H9 (cell line): ENCODE measurements around the gene P2RY12. TPM values are rescaled to one million over a fixed set of nuclear protein-coding genes. Genes with fewer than 3 reads are reported as not detected.
A peak's percentile ranks its signal among the peaks of the same experiment; 100 is the strongest.

Experiments used
- DNase-seq: peaks from one replicate; pipeline ENCODE4 v3.0.0-alpha.2; 2017
- H2AFZ ChIP-seq: one replicate; pipeline ENCODE4 v1.6.1; 2013; ENCODE audit warnings: mild to moderate bottlenecking, low read length, control low read depth, moderate library complexity
- H2AK5ac ChIP-seq: 2 replicates; pipeline ENCODE4 v1.6.1; 2013; ENCODE audit warnings: low read length, control low read depth, mixed read lengths; ENCODE audit not compliant: insufficient read length
- H2BK120ac ChIP-seq: one replicate; pipeline ENCODE4 v1.6.1; 2013; ENCODE audit warnings: low read depth, mild to moderate bottlenecking, low read length, control low read depth, inconsistent platforms; ENCODE audit not compliant: poor library complexity, severe bottlenecking
- H2BK12ac ChIP-seq: 2 replicates; pipeline ENCODE4 v1.6.1; 2013; ENCODE audit warnings: low read length, control low read depth, mixed read lengths, low read depth; ENCODE audit not compliant: insufficient read length
- H2BK15ac ChIP-seq: 2 replicates; pipeline ENCODE4 v1.6.1; 2013; ENCODE audit warnings: low read depth, low read length, control low read depth
- H2BK20ac ChIP-seq: one replicate; pipeline ENCODE4 v1.6.1; 2013; ENCODE audit warnings: low read depth, mild to moderate bottlenecking, low read length, control low read depth, inconsistent platforms; ENCODE audit not compliant: poor library complexity, severe bottlenecking
- H2BK5ac ChIP-seq: 2 replicates; pipeline ENCODE4 v1.6.1; 2013; ENCODE audit warnings: low read length, control low read depth, mixed read lengths; ENCODE audit not compliant: insufficient read length
- H3K14ac ChIP-seq: 2 replicates; pipeline ENCODE4 v1.6.1; 2013; ENCODE audit warnings: low read length, control low read depth; ENCODE audit not compliant: insufficient read depth
- H3K18ac ChIP-seq: 2 replicates; pipeline ENCODE4 v1.6.1; 2013; ENCODE audit warnings: low read depth, mild to moderate bottlenecking, mixed read lengths, low read length, control low read depth; ENCODE audit not compliant: insufficient read length
- H3K23ac ChIP-seq: 2 replicates; pipeline ENCODE4 v1.6.1; 2013; ENCODE audit warnings: low read length, control low read depth, mixed read lengths, low read depth; ENCODE audit not compliant: insufficient read length
- H3K23me2 ChIP-seq: 2 replicates; pipeline ENCODE4 v1.6.1; 2013; ENCODE audit warnings: low read depth, mild to moderate bottlenecking, mixed read lengths, low read length, control low read depth; ENCODE audit not compliant: insufficient read length, poor library complexity, severe bottlenecking
- H3K27ac ChIP-seq: 2 replicates; pipeline ENCODE4 v1.5.1; 2013; ENCODE audit warnings: low read length, control low read depth, mixed read lengths, low read depth; ENCODE audit not compliant: insufficient read length
- H3K27me3 ChIP-seq: 2 replicates; pipeline ENCODE4 v1.6.1; 2013; ENCODE audit warnings: low read length, control low read depth, inconsistent platforms; ENCODE audit not compliant: insufficient read depth
- H3K4ac ChIP-seq: 2 replicates; pipeline ENCODE4 v1.6.1; 2013; ENCODE audit warnings: low read depth, mild to moderate bottlenecking, control low read depth, inconsistent platforms, low read length, moderate library complexity
- H3K4me1 ChIP-seq: 2 replicates; pipeline ENCODE4 v1.6.1; 2013; ENCODE audit warnings: low read length, control low read depth, inconsistent platforms; ENCODE audit not compliant: insufficient read depth
- H3K4me2 ChIP-seq: 2 replicates; pipeline ENCODE4 v1.6.1; 2013; ENCODE audit warnings: low read length, control low read depth, mixed read lengths; ENCODE audit not compliant: insufficient read length, insufficient read depth
- H3K56ac ChIP-seq: 2 replicates; pipeline ENCODE4 v1.6.1; 2013; ENCODE audit warnings: low read depth, mild to moderate bottlenecking, mixed read lengths, low read length, control low read depth; ENCODE audit not compliant: insufficient read length
- H3K79me1 ChIP-seq: 2 replicates; pipeline ENCODE4 v1.6.1; 2013; ENCODE audit warnings: low read depth, mild to moderate bottlenecking, moderate library complexity, low read length, control low read depth, inconsistent platforms; ENCODE audit not compliant: insufficient read depth, poor library complexity, severe bottlenecking
- H3K79me2 ChIP-seq: 2 replicates; pipeline ENCODE4 v1.6.1; 2013; ENCODE audit warnings: low read length, control low read depth, inconsistent platforms; ENCODE audit not compliant: insufficient read depth
- H3K9ac ChIP-seq: 2 replicates; pipeline ENCODE4 v1.6.1; 2013; ENCODE audit warnings: low read length, control low read depth, mixed read lengths; ENCODE audit not compliant: insufficient read length; ENCODE audit errors: extremely low read depth
- H3K9me3 ChIP-seq: one replicate; pipeline ENCODE4 v1.6.1; 2013; ENCODE audit warnings: low read depth, low read length, inconsistent platforms; ENCODE audit not compliant: control insufficient read depth
- H3T11ph ChIP-seq: one replicate; pipeline ENCODE4 v1.6.1; 2013; ENCODE audit warnings: mild to moderate bottlenecking, low read length, control low read depth, inconsistent platforms
- H4K20me1 ChIP-seq: one replicate; pipeline ENCODE4 v1.6.1; 2013; ENCODE audit not compliant: control insufficient read depth, insufficient read length, insufficient read depth
- H4K5ac ChIP-seq: 2 replicates; pipeline ENCODE4 v1.6.1; 2013; ENCODE audit warnings: low read depth, mild to moderate bottlenecking, mixed read lengths, low read length, control low read depth; ENCODE audit not compliant: insufficient read length
- H4K8ac ChIP-seq: replicated peaks from 2 replicates; pipeline ENCODE4 v1.6.1; 2013; ENCODE audit warnings: low read length, control low read depth, mixed read lengths, low read depth; ENCODE audit not compliant: insufficient read length
- H4K91ac ChIP-seq: 2 replicates; pipeline ENCODE4 v1.6.1; 2013; ENCODE audit warnings: low read depth, mild to moderate bottlenecking, moderate library complexity, mixed read lengths, low read length, control low read depth; ENCODE audit not compliant: insufficient read length
- H3K27ac Mint-ChIP-seq, 3 experiments: 2 replicates in 2 of 3; 3 replicates in 1 of 3; pipeline ENCODE4 v1.8.0; 2020 to 2021; ENCODE audit warnings: mixed read lengths in 3 of 3, mild to moderate bottlenecking in 1 of 3, moderate library complexity in 1 of 3
- H3K27me3 Mint-ChIP-seq: 2 replicates; pipeline ENCODE4 v1.8.0; 2021; ENCODE audit warnings: low read depth, mild to moderate bottlenecking, moderate library complexity, mixed read lengths
- H3K36me3 Mint-ChIP-seq, 3 experiments: 2 replicates in 2 of 3; 3 replicates in 1 of 3; pipeline ENCODE4 v1.8.0; 2020 to 2021; ENCODE audit warnings: low read depth in 3 of 3, mixed read lengths in 3 of 3; ENCODE audit not compliant: insufficient read depth in 1 of 3
- H3K4me1 Mint-ChIP-seq, 2 experiments: 2 replicates each; pipeline ENCODE4 v1.8.0; 2020; ENCODE audit warnings: mixed read lengths in 2 of 2
- H3K4me3 Mint-ChIP-seq, 2 experiments: 2 replicates in 1 of 2; 3 replicates in 1 of 2; pipeline ENCODE4 v1.8.0; 2020 to 2021; ENCODE audit warnings: mild to moderate bottlenecking in 2 of 2, mixed read lengths in 2 of 2, moderate library complexity in 1 of 2
- H3K9me3 Mint-ChIP-seq, 2 experiments: 2 replicates in 1 of 2; 3 replicates in 1 of 2; pipeline ENCODE4 v1.8.0; 2020; ENCODE audit warnings: mild to moderate bottlenecking in 2 of 2, mixed read lengths in 2 of 2, moderate library complexity in 1 of 2
- WGBS: extraction: QIAGEN DNeasy Blood & Tissue Kit; methylation state at CpG from one replicate; pipeline ENCODE4 v1.1.7; 2013; ENCODE audit warnings: missing lambda C conversion rate, low lambda C conversion rate, mixed read lengths; ENCODE audit not compliant: insufficient read length; ENCODE audit errors: extremely low coverage; 5-methylcytosine and 5-hydroxymethylcytosine counted together
- total RNA-seq: library from RNA; stranded (reverse); gene quantifications from 2 replicates; pipeline ENCODE4 v1.2.1, GENCODE V29; 2021
- TF ChIP-seq, protein P1 (sequence below): fragments of 200-600 bp; sonication (generic); conservative IDR thresholded peaks from 3 replicates; pipeline ENCODE4 v1.8.0; 2021; ENCODE audit warnings: antibody characterized with exemption, mild to moderate bottlenecking

The P2RY12 gene
- total RNA-seq, 1 experiment from 2014 or later = not detected

DNA sequence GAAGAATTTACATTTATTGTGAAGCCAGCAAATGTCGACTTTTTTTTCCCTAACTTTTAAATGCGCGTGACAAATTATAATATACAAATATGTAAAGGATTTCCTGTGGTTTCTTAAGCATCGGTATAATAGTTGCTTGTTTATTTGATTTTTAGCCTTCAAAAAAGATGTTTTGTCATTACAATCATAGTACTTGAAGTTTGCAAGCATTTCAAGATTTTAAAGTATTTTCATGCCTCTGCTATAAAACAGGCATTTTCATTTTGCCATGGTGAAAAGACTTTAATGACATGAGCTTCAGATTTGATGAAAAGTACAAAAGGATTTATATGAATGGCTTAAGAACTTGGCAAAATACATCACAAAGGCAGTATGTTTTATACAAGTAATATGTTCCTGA lies 9.4 kb upstream of the P2RY12 start:
- peaks cover 34 to 40% of the 10 kb centered on the region in 2 experiments for H3K4me1 Mint-ChIP-seq
- peak overlapping the region; percentile 14 to 53; a peak in 3 of 5 replicates for H3K4me3 Mint-ChIP-seq
- H3K9me3 Mint-ChIP-seq = no peaks in the 10 kb centered on the region

More for the DNA sequence above, 9.4 kb upstream of the P2RY12 start:
- no peak overlapping the region for H2AFZ ChIP-seq
- no peak overlapping the region for H4K8ac ChIP-seq
- H3K4me1 ChIP-seq = peaks cover 2% of the 10 kb centered on the region; the same call in 1 of the 2 replicates
- no peaks in the 10 kb centered on the region for H3K9me3 ChIP-seq
- no peak overlapping the region for H3K4me2 ChIP-seq
- no peaks in the 10 kb centered on the region for H3K79me1 ChIP-seq
- no peaks in the 10 kb centered on the region for H3K27me3 ChIP-seq
- Mint-ChIP-seq H3K27me3 (no peaks in the 10 kb centered on the region), H3K27ac (peak overlapping the region; percentile 83 to 97 (median 96); a peak in 3 of 7 replicates), H3K36me3 (peaks cover 17 to 30% (median 21%) of the 10 kb centered on the region in 3 experiments)
- H3K4ac ChIP-seq = no peak overlapping the region
- H2BK15ac ChIP-seq = no peak overlapping the region
- no peak overlapping the region for H3K14ac ChIP-seq
- no peak overlapping the region for H3K27ac ChIP-seq
- H3K23ac ChIP-seq = no peak overlapping the region
- H3K18ac ChIP-seq = no peak overlapping the region
- H2AK5ac ChIP-seq = no peak overlapping the region
- no peak overlapping the region for H2BK20ac ChIP-seq
- no peak overlapping the region for H2BK5ac ChIP-seq
- H3K79me2 ChIP-seq = no peaks in the 10 kb centered on the region
- no peaks in the 10 kb centered on the region for H3K23me2 ChIP-seq
- no peak overlapping the region for H2BK120ac ChIP-seq
- no peak overlapping the region for H4K5ac ChIP-seq
- TF ChIP-seq, protein P1, sequence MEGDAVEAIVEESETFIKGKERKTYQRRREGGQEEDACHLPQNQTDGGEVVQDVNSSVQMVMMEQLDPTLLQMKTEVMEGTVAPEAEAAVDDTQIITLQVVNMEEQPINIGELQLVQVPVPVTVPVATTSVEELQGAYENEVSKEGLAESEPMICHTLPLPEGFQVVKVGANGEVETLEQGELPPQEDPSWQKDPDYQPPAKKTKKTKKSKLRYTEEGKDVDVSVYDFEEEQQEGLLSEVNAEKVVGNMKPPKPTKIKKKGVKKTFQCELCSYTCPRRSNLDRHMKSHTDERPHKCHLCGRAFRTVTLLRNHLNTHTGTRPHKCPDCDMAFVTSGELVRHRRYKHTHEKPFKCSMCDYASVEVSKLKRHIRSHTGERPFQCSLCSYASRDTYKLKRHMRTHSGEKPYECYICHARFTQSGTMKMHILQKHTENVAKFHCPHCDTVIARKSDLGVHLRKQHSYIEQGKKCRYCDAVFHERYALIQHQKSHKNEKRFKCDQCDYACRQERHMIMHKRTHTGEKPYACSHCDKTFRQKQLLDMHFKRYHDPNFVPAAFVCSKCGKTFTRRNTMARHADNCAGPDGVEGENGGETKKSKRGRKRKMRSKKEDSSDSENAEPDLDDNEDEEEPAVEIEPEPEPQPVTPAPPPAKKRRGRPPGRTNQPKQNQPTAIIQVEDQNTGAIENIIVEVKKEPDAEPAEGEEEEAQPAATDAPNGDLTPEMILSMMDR = no peak
- no peak overlapping the region for H3K56ac ChIP-seq
- no CpG with 5 or more reads among the region's 4 CpGs for WGBS
- no peak overlapping the region for H3T11ph ChIP-seq
- no peak overlapping the region for H4K91ac ChIP-seq
- no peaks in the 10 kb centered on the region for H4K20me1 ChIP-seq
- H3K9ac ChIP-seq = no peak overlapping the region
- no peak overlapping the region for H2BK12ac ChIP-seq
- no peak for DNase-seq
